Esophagus muscularis mucosa (tissue), 4 donors: Measurements from ENCODE around the gene BGN.

ENCODE experiments used
- CTCF ChIP-seq, 3 experiments: fragments of 200-600 bp in 2 of 3; fragments of 450-650 bp in 1 of 3; sonication (generic) in 2 of 3; IDR thresholded peaks; one replicate each; pipeline ENCODE4 v1.5.1; 2017 to 2019; ENCODE audit warnings: antibody characterized with exemption in 3 of 3, mild to moderate bottlenecking in 2 of 3, moderate library complexity in 1 of 3
- EP300 ChIP-seq: sonication (generic); formaldehyde crosslinking; IDR thresholded peaks from one replicate; pipeline ENCODE4 v1.6.1; 2017; ENCODE audit warnings: antibody characterized with exemption
- POLR2A ChIP-seq: fragments of 450-650 bp; IDR thresholded peaks from one replicate; pipeline ENCODE4 v1.6.1; 2017; ENCODE audit warnings: antibody characterized with exemption, moderate library complexity, mild to moderate bottlenecking, low read depth
- POLR2AphosphoS5 ChIP-seq, 2 donors: sonication (generic); formaldehyde crosslinking; IDR thresholded peaks; one replicate each; pipeline ENCODE4 v1.6.1; 2017; ENCODE audit warnings: antibody characterized with exemption in 2 of 2

- no peak for TF ChIP-seq CTCF (IDR thresholded peaks at IDR 0.05)
- TF ChIP-seq POLR2AphosphoS5 (IDR thresholded peaks at IDR 0.05): no peak
- TF ChIP-seq POLR2A: no peak
- no peak for TF ChIP-seq EP300
These were observed 10.6 kb downstream of the BGN start for GRCh38 chrX:153505361-153505760.
